CD8-positive, alpha-beta memory T cell (primary cell): ENCODE measurements around the gene MEIS2. TPM values are rescaled to one million over a fixed set of nuclear protein-coding genes. Genes with fewer than 3 reads are reported as not detected.
A peak's percentile ranks its signal among the peaks of the same experiment; 100 is the strongest.

Experiments used
- CTCF ChIA-PET: fragments of 350-600 bp; sonication (Branson Sonifier 250); formaldehyde crosslinking; loops from one replicate; lab custom pipeline; 2021; ENCODE audit warnings: antibody characterized with exemption; lab: Charles Lee
- POLR2A ChIA-PET: fragments of 350-600 bp; sonication (Branson Sonifier 250); formaldehyde crosslinking; loops from one replicate; lab custom pipeline; 2021; ENCODE audit warnings: antibody characterized with exemption; lab: Charles Lee
- DNase-seq, 5 donors: peaks; one replicate each; pipeline versions ENCODE4 v3.0.0 to v3.0.0-alpha.2; 2020 to 2022; ENCODE audit warnings: mixed read lengths in 1 of 5
- H3K27ac ChIP-seq: one replicate; pipeline ENCODE4 v1.7.0; 2013; ENCODE audit warnings: low read depth, mild to moderate bottlenecking, low read length, moderate library complexity
- H3K27me3 ChIP-seq: 2 replicates; pipeline ENCODE4 v1.7.0; 2013; ENCODE audit warnings: low read length, mild to moderate bottlenecking; ENCODE audit not compliant: insufficient read depth, poor library complexity, severe bottlenecking
- H3K36me3 ChIP-seq: 2 replicates; pipeline ENCODE4 v1.7.0; 2013; ENCODE audit warnings: mild to moderate bottlenecking, low read length, moderate library complexity; ENCODE audit not compliant: insufficient read depth
- H3K4me1 ChIP-seq: 2 replicates; pipeline ENCODE4 v1.7.0; 2013; ENCODE audit warnings: mild to moderate bottlenecking, low read length, moderate library complexity; ENCODE audit not compliant: insufficient read depth
- H3K4me3 ChIP-seq: 2 replicates; pipeline ENCODE4 v1.7.0; 2013; ENCODE audit warnings: mild to moderate bottlenecking, low read length
- H3K9me3 ChIP-seq: 2 replicates; pipeline ENCODE4 v1.7.0; 2013; ENCODE audit warnings: mild to moderate bottlenecking, low read length
- H3K27ac Mint-ChIP-seq, 8 donors: one replicate each; pipeline ENCODE4 v1.8.0; 2020 to 2021; ENCODE audit warnings: mixed read lengths in 8 of 8, mild to moderate bottlenecking in 6 of 8, inconsistent platforms in 3 of 8, moderate library complexity in 3 of 8
- H3K27me3 Mint-ChIP-seq, 2 donors: one replicate each; pipeline ENCODE4 v1.8.0; 2020 to 2021; ENCODE audit warnings: mixed read lengths in 2 of 2, mild to moderate bottlenecking in 1 of 2, moderate library complexity in 1 of 2
- H3K36me3 Mint-ChIP-seq, 3 donors: one replicate each; pipeline ENCODE4 v1.8.0; 2020 to 2021; ENCODE audit warnings: mixed read lengths in 3 of 3, inconsistent platforms in 1 of 3, mild to moderate bottlenecking in 1 of 3
- H3K4me1 Mint-ChIP-seq, 3 donors: one replicate each; pipeline ENCODE4 v1.8.0; 2020 to 2021; ENCODE audit warnings: mixed read lengths in 3 of 3, inconsistent platforms in 1 of 3, mild to moderate bottlenecking in 1 of 3
- H3K4me3 Mint-ChIP-seq, 7 donors: one replicate each; pipeline ENCODE4 v1.8.0; 2020 to 2021; ENCODE audit warnings: mixed read lengths in 7 of 7, mild to moderate bottlenecking in 6 of 7, moderate library complexity in 4 of 7, inconsistent platforms in 2 of 7
- H3K9me3 Mint-ChIP-seq, 5 donors: one replicate each; pipeline ENCODE4 v1.8.0; 2020 to 2022; ENCODE audit warnings: mixed read lengths in 5 of 5, mild to moderate bottlenecking in 3 of 5, moderate library complexity in 2 of 5, inconsistent platforms in 1 of 5
- polyA plus RNA-seq: library from polyadenylated mRNA; unstranded; fragments of 300-500 nt; fragmentation: Illumina TruSeq; gene quantifications from one replicate; pipeline ENCODE4 v1.2.3, GENCODE V29; 2021
- total RNA-seq, 2 experiments: library from RNA; stranded (reverse); gene quantifications; one replicate each; pipeline ENCODE4 v1.2.3, GENCODE V29; 2021

Gene MEIS2
- total RNA-seq (not detected), polyA plus RNA-seq (not detected)

DNA sequence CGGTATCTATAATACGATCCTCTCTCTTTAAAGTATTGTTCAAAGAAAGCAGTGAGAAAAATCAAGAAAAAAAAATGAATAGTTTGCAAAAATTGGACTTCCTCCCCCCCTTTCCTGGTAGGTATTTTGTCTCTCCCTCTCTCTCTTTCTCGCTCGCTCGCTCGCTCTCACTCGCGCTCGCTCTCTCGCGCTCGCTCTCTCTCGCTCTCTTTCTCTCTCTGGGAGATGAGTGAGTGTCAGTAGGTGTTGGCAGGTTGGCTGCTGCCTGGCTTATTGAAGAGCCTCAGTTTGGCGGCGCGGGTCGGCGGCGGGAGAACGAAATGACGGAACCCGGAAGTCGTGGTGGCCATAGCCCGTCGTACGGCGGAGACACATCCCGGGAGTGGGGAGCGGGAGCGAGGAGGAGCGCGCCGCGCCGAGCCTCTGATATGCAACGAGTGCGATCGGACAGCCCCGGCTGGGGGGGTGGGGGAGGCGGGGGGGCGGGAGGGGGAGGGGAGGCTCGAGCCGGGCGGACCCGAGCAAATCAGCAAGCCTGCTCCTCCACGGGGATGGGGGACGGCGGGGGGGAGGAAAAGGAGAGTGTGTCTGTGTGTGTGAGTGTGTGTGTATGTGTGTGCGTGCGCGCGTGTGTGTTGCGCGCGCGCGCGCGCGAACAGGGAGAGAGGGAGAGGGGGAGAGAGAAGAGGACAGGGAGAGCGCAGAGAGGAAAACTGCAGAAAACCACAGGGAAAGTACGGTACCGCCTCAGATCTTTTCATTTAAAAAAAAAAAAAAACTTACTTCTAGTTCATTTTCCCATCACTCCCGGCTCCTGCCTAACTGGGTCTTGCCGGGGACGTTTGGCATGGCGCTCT is at the start of gene MEIS2:
Gene MEIS2 (minus strand): TSS at position 441 of the 857 bp plus-strand sequence. CDS start 1,083 bp downstream, outside the sequence.
- POLR2A ChIA-PET, result no interaction called here
- H3K36me3 Mint-ChIP-seq, result peaks cover 0 to 5% (median 0%) of the 10 kb centered on the region in 3 donors

DNA sequence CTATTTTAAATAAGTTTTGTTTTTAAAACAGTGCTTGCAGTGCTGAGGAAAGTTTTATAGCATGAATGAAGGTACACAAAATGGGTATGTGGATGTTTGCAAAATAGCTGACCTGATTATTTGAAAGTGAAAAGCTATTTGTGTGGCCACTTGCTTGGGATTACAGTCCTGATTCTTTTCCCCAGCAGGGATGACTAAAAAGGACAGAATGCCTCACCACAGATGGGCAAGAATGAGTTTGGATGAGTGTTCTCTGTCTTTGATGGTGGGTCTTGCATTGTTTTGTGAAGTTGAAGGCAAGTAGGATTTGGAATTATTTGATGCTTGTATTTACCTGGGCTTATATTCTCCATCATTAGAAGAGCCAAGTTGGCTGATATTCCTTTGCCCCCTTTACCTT is 48.8 kb upstream of the MEIS2 start:
- POLR2A ChIA-PET, result no interaction called here
- no peaks in the 10 kb centered on the region for H3K9me3 ChIP-seq
- Mint-ChIP-seq H3K36me3 (no peaks in the 10 kb centered on the region), H3K4me3 (no peak overlapping the region), H3K9me3 (peaks cover 0 to 4% (median 0%) of the 10 kb centered on the region in 5 donors), H3K27ac (no peak overlapping the region), H3K4me1 (no peaks in the 10 kb centered on the region), H3K27me3 (no peaks in the 10 kb centered on the region)
- no peak overlapping the region for H3K27ac ChIP-seq
- H3K36me3 ChIP-seq, result no peaks in the 10 kb centered on the region
- H3K4me1 ChIP-seq, result no peaks in the 10 kb centered on the region
- no peak for DNase-seq
- no peaks in the 10 kb centered on the region for H3K27me3 ChIP-seq
- H3K4me3 ChIP-seq, result no peak overlapping the region
- CTCF ChIA-PET, result no interaction called here

More for the DNA sequence above, at the start of gene MEIS2:
- Histone ChIP-seq H3K27me3 (peaks cover 41% of the 10 kb centered on the region), H3K4me1 (peaks cover 26% of the 10 kb centered on the region), H3K36me3 (no peaks in the 10 kb centered on the region), H3K4me3 (peak within 1 kb of the TSS; percentile 65), H3K9me3 (no peaks in the 10 kb centered on the region), H3K27ac (peak within 1 kb of the TSS; percentile 75)
- peak in 2 of 5 donors; percentile 31 to 52 for DNase-seq
- Mint-ChIP-seq H3K27ac (peak within 1 kb of the TSS; percentile 11 to 86 (median 62)), H3K4me1 (peaks cover 52 to 69% (median 68%) of the 10 kb centered on the region in 3 donors), H3K27me3 (peaks cover 61 to 93% of the 10 kb centered on the region in 2 donors), H3K9me3 (peaks cover 4 to 17% (median 9%) of the 10 kb centered on the region in 5 donors), H3K4me3 (peak within 1 kb of the TSS; percentile 87 to 97 (median 93))
- CTCF ChIA-PET, result no interaction called here

DNA sequence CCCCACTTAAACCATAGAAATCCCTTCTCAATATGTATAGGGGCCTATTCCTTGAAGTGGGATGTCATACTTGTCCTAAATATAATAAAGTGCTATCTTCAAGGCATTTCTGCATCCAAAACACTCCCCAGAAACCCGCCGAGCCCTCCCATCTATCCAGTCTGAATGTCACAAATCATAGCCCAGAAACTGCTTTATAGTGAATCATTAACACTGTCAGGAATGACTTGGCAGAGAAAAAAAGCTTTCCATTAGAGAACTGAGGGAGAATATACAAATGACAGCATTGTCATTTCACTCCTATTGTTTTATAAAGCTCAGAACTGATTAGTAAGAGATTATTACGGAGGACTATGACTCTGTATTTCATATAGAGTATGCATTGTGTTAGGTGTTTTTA is 48.4 kb upstream of the MEIS2 start:
- Mint-ChIP-seq H3K9me3 (peaks cover 0 to 4% (median 0%) of the 10 kb centered on the region in 5 donors), H3K27ac (no peak overlapping the region), H3K27me3 (no peaks in the 10 kb centered on the region), H3K4me3 (no peak overlapping the region), H3K4me1 (no peaks in the 10 kb centered on the region), H3K36me3 (no peaks in the 10 kb centered on the region)
- no peak for DNase-seq
- no peak overlapping the region for H3K4me3 ChIP-seq
- CTCF ChIA-PET, result no interaction called here
- no peaks in the 10 kb centered on the region for H3K27me3 ChIP-seq
- no peak overlapping the region for H3K27ac ChIP-seq
- H3K4me1 ChIP-seq, result no peaks in the 10 kb centered on the region
- no peaks in the 10 kb centered on the region for H3K36me3 ChIP-seq
- POLR2A ChIA-PET, result no interaction called here
- H3K9me3 ChIP-seq, result no peaks in the 10 kb centered on the region

DNA sequence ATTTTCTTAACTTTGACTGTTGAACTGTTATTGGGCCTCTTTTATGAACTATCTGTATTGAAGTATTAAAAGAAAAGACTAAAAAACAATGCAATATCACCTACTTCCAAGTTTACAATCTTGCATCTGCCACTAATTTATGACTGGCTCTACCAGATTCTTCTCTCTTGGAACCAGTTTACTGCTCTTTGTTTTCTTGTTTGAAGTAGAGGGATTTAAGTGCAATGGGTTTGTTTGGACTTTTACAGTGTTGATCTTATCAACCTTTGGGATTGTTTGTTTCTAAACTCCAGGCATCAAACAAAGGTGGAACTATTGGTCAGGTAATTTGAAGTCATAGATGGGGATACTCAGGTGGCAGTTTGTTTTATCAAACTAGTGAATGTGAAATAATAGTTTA is 43.0 kb upstream of the MEIS2 start:
- Histone ChIP-seq H3K27me3 (no peaks in the 10 kb centered on the region), H3K27ac (no peak overlapping the region), H3K36me3 (no peaks in the 10 kb centered on the region), H3K4me3 (no peak overlapping the region), H3K9me3 (no peaks in the 10 kb centered on the region), H3K4me1 (no peaks in the 10 kb centered on the region)
- H3K9me3 Mint-ChIP-seq, result peaks cover 0 to 2% (median 0%) of the 10 kb centered on the region in 5 donors
- no peak overlapping the region for H3K4me3 Mint-ChIP-seq
- ChIA-PET POLR2A (no interaction called here), CTCF (no interaction called here)
- DNase-seq, result no peak
- H3K36me3 Mint-ChIP-seq, result no peaks in the 10 kb centered on the region
- H3K27ac Mint-ChIP-seq, result no peak overlapping the region
- peaks cover 2 to 3% of the 10 kb centered on the region in 2 donors for H3K27me3 Mint-ChIP-seq
- no peaks in the 10 kb centered on the region for H3K4me1 Mint-ChIP-seq

DNA sequence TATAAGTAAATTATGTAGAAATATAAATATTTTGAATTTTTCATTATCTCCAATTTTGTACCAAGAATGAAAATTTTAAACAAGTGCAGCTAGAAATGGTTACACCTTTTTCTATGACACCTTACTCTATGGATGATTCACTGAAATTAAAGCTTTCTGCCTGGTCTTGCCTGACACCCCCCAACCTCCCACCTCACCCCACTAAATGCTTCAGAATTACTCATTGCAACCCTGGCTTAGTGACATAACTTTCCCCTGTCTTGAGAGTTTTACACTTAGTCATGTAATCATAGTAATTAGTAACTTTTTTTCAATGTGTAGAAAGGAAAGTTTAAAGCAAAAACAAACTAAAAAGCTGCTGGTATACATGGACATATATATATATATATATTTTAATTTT is 42.0 kb upstream of the MEIS2 start:
- H3K27ac Mint-ChIP-seq, result no peak overlapping the region
- no peak overlapping the region for H3K4me3 Mint-ChIP-seq
- no peak for DNase-seq
- CTCF ChIA-PET, result no interaction called here
- H3K36me3 ChIP-seq, result no peaks in the 10 kb centered on the region
- no peaks in the 10 kb centered on the region for H3K9me3 ChIP-seq
- no peaks in the 10 kb centered on the region for H3K4me1 Mint-ChIP-seq
- H3K27ac ChIP-seq, result no peak overlapping the region
- H3K27me3 Mint-ChIP-seq, result peaks cover 3 to 5% of the 10 kb centered on the region in 2 donors
- no peaks in the 10 kb centered on the region for H3K36me3 Mint-ChIP-seq
- peaks cover 0 to 2% (median 0%) of the 10 kb centered on the region in 5 donors for H3K9me3 Mint-ChIP-seq
- H3K4me3 ChIP-seq, result no peak overlapping the region
- H3K27me3 ChIP-seq, result no peaks in the 10 kb centered on the region
- H3K4me1 ChIP-seq, result no peaks in the 10 kb centered on the region
- POLR2A ChIA-PET, result no interaction called here

DNA sequence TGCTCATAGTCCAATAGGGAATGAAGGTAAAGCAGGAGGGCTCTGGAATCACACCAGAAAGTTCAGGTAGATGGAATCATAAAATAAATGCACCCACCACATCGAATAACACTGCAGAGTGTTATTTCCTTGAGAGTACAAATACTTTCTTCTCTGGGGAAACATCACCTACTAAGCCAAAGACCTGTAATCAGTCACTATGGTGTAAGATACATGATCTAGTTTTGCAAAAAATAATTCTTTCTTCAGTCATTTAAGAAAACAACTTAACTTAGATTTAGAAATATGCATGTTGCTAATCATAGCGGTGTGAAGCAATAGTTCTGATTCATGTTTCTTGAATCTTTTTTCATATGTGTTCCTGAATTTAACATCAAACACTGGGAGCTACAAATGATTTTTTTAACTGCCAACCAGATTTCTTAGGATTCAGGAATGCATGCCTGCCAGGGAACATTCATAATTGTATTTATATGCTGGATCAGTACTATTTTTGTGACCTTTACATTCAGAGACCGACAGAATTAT is 40.2 kb upstream of the MEIS2 start:
- H3K4me1 ChIP-seq, result no peaks in the 10 kb centered on the region
- ChIA-PET POLR2A (no interaction called here), CTCF (no interaction called here)
- H3K9me3 ChIP-seq, result no peaks in the 10 kb centered on the region
- Mint-ChIP-seq H3K9me3 (peaks cover 0 to 2% (median 0%) of the 10 kb centered on the region in 5 donors), H3K36me3 (no peaks in the 10 kb centered on the region), H3K4me1 (no peaks in the 10 kb centered on the region), H3K27ac (no peak overlapping the region), H3K27me3 (peaks cover 3 to 5% of the 10 kb centered on the region in 2 donors), H3K4me3 (no peak overlapping the region)
- H3K27me3 ChIP-seq, result no peaks in the 10 kb centered on the region
- H3K36me3 ChIP-seq, result no peaks in the 10 kb centered on the region
- H3K4me3 ChIP-seq, result no peak overlapping the region
- DNase-seq, result no peak
- no peak overlapping the region for H3K27ac ChIP-seq

DNA sequence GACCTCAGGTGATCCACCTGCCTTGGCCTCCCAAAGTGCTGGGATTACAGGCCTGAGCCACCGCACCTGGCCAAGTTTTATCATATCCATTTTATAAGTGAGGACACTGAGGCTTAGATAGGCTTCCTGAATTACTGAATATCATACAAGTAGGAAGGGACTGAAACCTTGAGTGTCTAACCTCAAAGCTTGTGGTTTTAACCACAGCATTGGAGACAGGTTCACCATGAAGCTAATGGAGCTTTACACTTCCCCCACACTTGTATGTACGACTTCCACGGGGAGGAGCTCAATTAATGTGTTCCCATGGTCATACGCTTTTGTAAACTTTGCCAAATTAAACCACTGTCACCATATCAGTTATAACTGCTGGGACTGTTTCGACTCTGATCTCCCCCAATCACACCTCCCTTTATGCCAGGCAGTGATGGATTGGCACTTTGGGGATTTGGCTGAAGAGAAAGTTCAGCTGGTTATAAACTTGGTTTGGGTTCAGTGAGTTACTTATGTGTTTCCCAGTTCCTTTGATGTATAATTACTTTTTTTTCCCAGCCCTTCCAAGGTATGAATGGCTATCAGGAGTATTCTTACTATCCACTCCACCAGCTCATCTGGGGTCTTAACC is 38.4 kb upstream of the MEIS2 start:
- Mint-ChIP-seq H3K4me3 (no peak overlapping the region), H3K27ac (no peak overlapping the region), H3K4me1 (no peaks in the 10 kb centered on the region), H3K9me3 (peaks cover 0 to 2% (median 0%) of the 10 kb centered on the region in 5 donors), H3K36me3 (no peaks in the 10 kb centered on the region), H3K27me3 (peaks cover 3 to 5% of the 10 kb centered on the region in 2 donors)
- H3K27me3 ChIP-seq, result no peaks in the 10 kb centered on the region
- ChIA-PET POLR2A (no interaction called here), CTCF (no interaction called here)
- no peak overlapping the region for H3K27ac ChIP-seq
- H3K4me3 ChIP-seq, result no peak overlapping the region
- H3K36me3 ChIP-seq, result no peaks in the 10 kb centered on the region
- H3K9me3 ChIP-seq, result no peaks in the 10 kb centered on the region
- H3K4me1 ChIP-seq, result no peaks in the 10 kb centered on the region
- no peak for DNase-seq

GRCh38 chr15:37137221-37137620 is 36.9 kb upstream of the MEIS2 start:
- Mint-ChIP-seq H3K27ac (no peak overlapping the region), H3K36me3 (no peaks in the 10 kb centered on the region), H3K4me3 (no peak overlapping the region), H3K4me1 (no peaks in the 10 kb centered on the region), H3K27me3 (peaks cover 3 to 8% of the 10 kb centered on the region in 2 donors), H3K9me3 (no peaks in the 10 kb centered on the region)
- ChIA-PET CTCF (no interaction called here), POLR2A (no interaction called here)
- Histone ChIP-seq H3K4me3 (no peak overlapping the region), H3K4me1 (no peaks in the 10 kb centered on the region), H3K27me3 (no peaks in the 10 kb centered on the region), H3K27ac (no peak overlapping the region), H3K9me3 (no peaks in the 10 kb centered on the region), H3K36me3 (no peaks in the 10 kb centered on the region)
- no peak for DNase-seq
